ENCODE results near the gene GMDS. TPM values are rescaled to one million over a fixed set of nuclear protein-coding genes. Genes with fewer than 3 reads are reported as not detected.

The GMDS gene
- total and polyA plus RNA-seq, 2 donors (not counting 1 experiment from before 2014, with no cell fraction given), result 11.5 to 16.4 TPM

GRCh38 chr6:1708122-1708521 lies 537.3 kb downstream of the GMDS start:
- Mint-ChIP-seq H3K4me3 (no peak overlapping the region), H3K4me1 (no peaks in the 10 kb centered on the region), H3K27ac (no peak overlapping the region), H3K27me3 (no peaks in the 10 kb centered on the region), H3K9me3 (ENCODE audit: insufficient read depth) (no peaks in the 10 kb centered on the region)
- no peaks in the 10 kb centered on the region for H3K27me3 ChIP-seq (replicated peaks in 1 of 4; ENCODE audit: control extremely low read depth in 1 of 4, control insufficient read depth in 3 of 4, insufficient read depth in 4 of 4, low read length in 3 of 4)
- no peak overlapping the region for H3K9ac ChIP-seq (ENCODE audit: low read length)
- no peak overlapping the region for H3K4me3 ChIP-seq (ENCODE audit: control extremely low read depth in 1 of 5, extremely low read depth in 1 of 5, insufficient read depth in 1 of 5, low read depth in 2 of 5, low read length in 4 of 5)
- ChIA-PET POLR2A (no interaction called here), CTCF (no interaction called here)
- no peaks in the 10 kb centered on the region for H3K9me3 ChIP-seq (ENCODE audit: control extremely low read depth in 1 of 3, control insufficient read depth in 2 of 3, insufficient read depth in 1 of 3, low read length in 2 of 3)
- no peaks in the 10 kb centered on the region for H3K36me3 ChIP-seq (replicated peaks in 1 of 2; ENCODE audit: control extremely low read depth in 1 of 2, control insufficient read depth in 1 of 2, extremely low read depth in 1 of 2, insufficient read depth in 2 of 2, low read length in 1 of 2)
- no peak for TF ChIP-seq EZH2 (IDR thresholded peaks at IDR 0.05; ENCODE audit: borderline replicate concordance, insufficient read depth, low read depth, low read length, poor library complexity, severe bottlenecking)
- TF ChIP-seq CTCF (IDR thresholded peaks at IDR 0.05), result no peak
- no peak overlapping the region for H2AFZ ChIP-seq (ENCODE audit: insufficient read depth, low read depth, low read length, poor library complexity, severe bottlenecking)
- ATAC-seq (ENCODE audit: low read depth), result no peak
- no peak overlapping the region for H3K4me2 ChIP-seq (replicated peaks; ENCODE audit: low read depth, low read length, poor library complexity, severe bottlenecking)
- 97% methylated on average over 15 of the region's 15 CpGs for WGBS (ENCODE audit: insufficient coverage)
- H3K27ac ChIP-seq (ENCODE audit: low read length in 2 of 2), result no peak overlapping the region
- H3K4me1 ChIP-seq (ENCODE audit: control insufficient read depth in 2 of 2, insufficient read depth in 2 of 2, low read length in 2 of 2), result no peaks in the 10 kb centered on the region
- no peaks in the 10 kb centered on the region for H3K79me2 ChIP-seq (ENCODE audit: control insufficient read depth, insufficient read depth, low read length)
- no peak for DNase-seq
- intact Hi-C loops (cut with micrococcal nuclease), result no loop called here
- no peaks in the 10 kb centered on the region for H4K20me1 ChIP-seq (ENCODE audit: control insufficient read depth, insufficient read depth, low read length, poor library complexity, severe bottlenecking)

GRCh38 chr6:1705630-1706029 lies 539.8 kb downstream of the GMDS start:
- no peaks in the 10 kb centered on the region for H3K9me3 ChIP-seq (ENCODE audit: control extremely low read depth in 1 of 3, control insufficient read depth in 2 of 3, insufficient read depth in 1 of 3, low read length in 2 of 3)
- DNase-seq, result no peak
- Mint-ChIP-seq H3K4me3 (no peak overlapping the region), H3K27me3 (no peaks in the 10 kb centered on the region), H3K27ac (no peak overlapping the region), H3K4me1 (no peaks in the 10 kb centered on the region), H3K9me3 (ENCODE audit: insufficient read depth) (no peaks in the 10 kb centered on the region)
- no peak for ATAC-seq (ENCODE audit: low read depth)
- WGBS (ENCODE audit: insufficient coverage), result 96% methylated on average over 8 of the region's 8 CpGs
- H3K4me2 ChIP-seq (replicated peaks; ENCODE audit: low read depth, low read length, poor library complexity, severe bottlenecking), result no peak overlapping the region
- H3K4me3 ChIP-seq (ENCODE audit: control extremely low read depth in 1 of 5, extremely low read depth in 1 of 5, insufficient read depth in 1 of 5, low read depth in 2 of 5, low read length in 4 of 5), result no peak overlapping the region
- intact Hi-C loops (cut with micrococcal nuclease), result no loop called here
- H3K36me3 ChIP-seq (replicated peaks in 1 of 2; ENCODE audit: control extremely low read depth in 1 of 2, control insufficient read depth in 1 of 2, extremely low read depth in 1 of 2, insufficient read depth in 2 of 2, low read length in 1 of 2), result no peaks in the 10 kb centered on the region
- TF ChIP-seq EZH2 (IDR thresholded peaks at IDR 0.05; ENCODE audit: borderline replicate concordance, insufficient read depth, low read depth, low read length, poor library complexity, severe bottlenecking), result no peak
- TF ChIP-seq CTCF (IDR thresholded peaks at IDR 0.05), result no peak
- H3K27ac ChIP-seq (ENCODE audit: low read length in 2 of 2), result no peak overlapping the region
- H2AFZ ChIP-seq (ENCODE audit: insufficient read depth, low read depth, low read length, poor library complexity, severe bottlenecking), result no peak overlapping the region
- no peaks in the 10 kb centered on the region for H4K20me1 ChIP-seq (ENCODE audit: control insufficient read depth, insufficient read depth, low read length, poor library complexity, severe bottlenecking)
- ChIA-PET CTCF (no interaction called here), POLR2A (no interaction called here)
- no peaks in the 10 kb centered on the region for H3K4me1 ChIP-seq (ENCODE audit: control insufficient read depth in 2 of 2, insufficient read depth in 2 of 2, low read length in 2 of 2)
- H3K79me2 ChIP-seq (ENCODE audit: control insufficient read depth, insufficient read depth, low read length), result no peaks in the 10 kb centered on the region
- H3K9ac ChIP-seq (ENCODE audit: low read length), result no peak overlapping the region
- no peaks in the 10 kb centered on the region for H3K27me3 ChIP-seq (replicated peaks in 1 of 4; ENCODE audit: control extremely low read depth in 1 of 4, control insufficient read depth in 3 of 4, insufficient read depth in 4 of 4, low read length in 3 of 4)
